ENCODE data around the gene ANXA2. TPM values are rescaled to one million over a fixed set of nuclear protein-coding genes. Genes with fewer than 3 reads are reported as not detected.

ANXA2 gene
- total and polyA plus RNA-seq, 12 donors = 314 to 1,002 (median 478) TPM

DNA sequence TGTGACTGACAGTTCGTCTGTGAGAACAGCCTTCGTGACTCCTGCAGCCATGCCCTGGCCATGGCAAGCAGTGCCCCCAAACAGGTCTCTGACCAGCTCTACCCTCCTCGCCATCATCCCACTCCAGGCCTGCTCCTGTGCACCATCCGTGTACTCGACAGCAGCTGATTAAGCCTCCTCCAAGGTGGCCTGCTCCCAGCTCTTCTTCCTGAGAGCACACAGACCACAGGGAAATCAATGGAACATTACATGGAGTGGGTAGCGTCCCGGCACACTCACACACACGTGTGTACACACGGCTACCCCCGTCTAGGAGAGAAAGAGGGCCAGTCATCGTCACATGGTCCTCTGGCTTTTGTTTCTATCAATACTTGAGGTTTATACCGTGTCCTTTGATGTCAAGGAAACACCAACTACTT is 21.1 kb downstream of the ANXA2 start:
- H3K36me3 ChIP-seq (replicated peaks in 1 of 2) = peaks cover 0 to 50% of the 10 kb centered on the region in 2 donors
- TF ChIP-seq, protein P1, sequence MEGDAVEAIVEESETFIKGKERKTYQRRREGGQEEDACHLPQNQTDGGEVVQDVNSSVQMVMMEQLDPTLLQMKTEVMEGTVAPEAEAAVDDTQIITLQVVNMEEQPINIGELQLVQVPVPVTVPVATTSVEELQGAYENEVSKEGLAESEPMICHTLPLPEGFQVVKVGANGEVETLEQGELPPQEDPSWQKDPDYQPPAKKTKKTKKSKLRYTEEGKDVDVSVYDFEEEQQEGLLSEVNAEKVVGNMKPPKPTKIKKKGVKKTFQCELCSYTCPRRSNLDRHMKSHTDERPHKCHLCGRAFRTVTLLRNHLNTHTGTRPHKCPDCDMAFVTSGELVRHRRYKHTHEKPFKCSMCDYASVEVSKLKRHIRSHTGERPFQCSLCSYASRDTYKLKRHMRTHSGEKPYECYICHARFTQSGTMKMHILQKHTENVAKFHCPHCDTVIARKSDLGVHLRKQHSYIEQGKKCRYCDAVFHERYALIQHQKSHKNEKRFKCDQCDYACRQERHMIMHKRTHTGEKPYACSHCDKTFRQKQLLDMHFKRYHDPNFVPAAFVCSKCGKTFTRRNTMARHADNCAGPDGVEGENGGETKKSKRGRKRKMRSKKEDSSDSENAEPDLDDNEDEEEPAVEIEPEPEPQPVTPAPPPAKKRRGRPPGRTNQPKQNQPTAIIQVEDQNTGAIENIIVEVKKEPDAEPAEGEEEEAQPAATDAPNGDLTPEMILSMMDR (IDR thresholded peaks at IDR 0.05) = no peak
- TF ChIP-seq POLR2A (IDR thresholded peaks at IDR 0.05) = no peak
- H3K9me3 ChIP-seq (replicated peaks in 1 of 3) = no peaks in the 10 kb centered on the region
- H3K27me3 ChIP-seq = no peaks in the 10 kb centered on the region
- H3K4me3 ChIP-seq = no peak overlapping the region
- intact Hi-C loops (cut with DNase I) = no loop called here
- DNase-seq = no peak
- 86 to 93% (median 90%) methylated on average over 8 to 12 of the region's 12 CpGs for WGBS, 4 donors
- peaks cover 30 to 41% of the 10 kb centered on the region in 2 donors for H3K4me1 ChIP-seq (replicated peaks in 1 of 2)
- H3K27ac ChIP-seq = peak overlapping the region in 2 of 5 donors; percentile 15 to 25

DNA sequence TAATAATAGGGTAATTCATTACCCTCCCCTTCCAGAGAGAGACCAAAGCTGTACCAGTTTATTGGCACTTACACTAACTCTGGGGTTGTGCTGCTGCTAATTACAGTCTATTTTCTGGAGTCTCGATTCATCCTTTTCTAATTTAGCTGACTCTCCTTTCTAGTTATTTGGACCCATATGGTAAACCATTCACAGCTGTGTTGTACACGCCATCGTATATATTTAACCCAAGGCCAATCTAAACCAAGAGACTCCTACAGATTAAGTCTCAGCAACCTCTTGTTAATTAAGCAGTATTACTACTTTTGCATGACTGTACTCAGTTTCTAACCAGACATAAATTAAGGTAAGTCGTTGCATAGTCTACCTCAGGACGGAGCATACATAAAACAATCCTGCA is 22.5 kb downstream of the ANXA2 start:
- no peak overlapping the region for H3K4me3 ChIP-seq
- peaks cover 38 to 53% of the 10 kb centered on the region in 2 donors for H3K4me1 ChIP-seq (replicated peaks in 1 of 2)
- 80 to 87% (median 84%) methylated on average over 5 of the region's 5 CpGs for WGBS, 4 donors
- DNase-seq = no peak
- no peaks in the 10 kb centered on the region for H3K27me3 ChIP-seq
- no peaks in the 10 kb centered on the region for H3K9me3 ChIP-seq (replicated peaks in 1 of 3)
- peak overlapping the region in 4 of 5 donors; percentile 45 to 85 (median 83) for H3K27ac ChIP-seq
- intact Hi-C loops (cut with DNase I) = no loop called here
- peaks cover 0 to 39% of the 10 kb centered on the region in 2 donors for H3K36me3 ChIP-seq (replicated peaks in 1 of 2)
- no peak for TF ChIP-seq POLR2A (IDR thresholded peaks at IDR 0.05)
- TF ChIP-seq, protein P1 (IDR thresholded peaks at IDR 0.05) = no peak

DNA sequence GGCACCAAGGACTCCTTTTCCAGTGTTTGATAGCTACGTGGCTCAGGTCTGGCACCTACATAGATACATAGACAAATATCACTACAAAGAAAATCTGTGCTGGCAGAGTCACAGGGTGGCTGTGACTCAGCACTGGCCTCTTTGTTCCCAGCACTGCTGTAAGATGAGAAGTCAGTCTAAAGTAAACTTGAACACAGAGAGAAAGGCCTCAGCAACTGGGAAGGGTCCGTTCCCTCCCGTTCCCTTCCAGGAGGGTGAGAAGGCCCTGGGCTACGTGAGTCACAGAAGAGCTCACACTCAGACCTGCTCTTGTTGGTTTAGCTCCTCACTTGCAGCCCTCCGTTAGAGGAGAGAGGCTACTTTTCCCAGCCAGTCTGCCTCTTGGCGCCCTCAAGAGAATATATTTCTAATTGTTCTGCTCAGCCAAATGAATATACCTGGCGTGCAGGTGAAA is 23.1 kb downstream of the ANXA2 start:
- peak in 1 of 2 donors; percentile 84 for TF ChIP-seq POLR2A (IDR thresholded peaks at IDR 0.05)
- TF ChIP-seq, protein P1 (IDR thresholded peaks at IDR 0.05) = no peak
- H3K27me3 ChIP-seq = no peaks in the 10 kb centered on the region
- WGBS, 4 donors = 38 to 46% (median 41%) methylated on average over 7 of the region's 7 CpGs
- intact Hi-C loops (cut with DNase I) = no loop called here
- H3K9me3 ChIP-seq (replicated peaks in 1 of 3) = no peaks in the 10 kb centered on the region
- H3K36me3 ChIP-seq (replicated peaks in 1 of 2) = peaks cover 0 to 34% of the 10 kb centered on the region in 2 donors
- H3K27ac ChIP-seq = peak overlapping the region; percentile 45 to 85 (median 82)
- peak; percentile 68 to 88 (median 84) for DNase-seq
- H3K4me1 ChIP-seq (replicated peaks in 1 of 2) = peaks cover 38 to 58% of the 10 kb centered on the region in 2 donors
- no peak overlapping the region for H3K4me3 ChIP-seq

DNA sequence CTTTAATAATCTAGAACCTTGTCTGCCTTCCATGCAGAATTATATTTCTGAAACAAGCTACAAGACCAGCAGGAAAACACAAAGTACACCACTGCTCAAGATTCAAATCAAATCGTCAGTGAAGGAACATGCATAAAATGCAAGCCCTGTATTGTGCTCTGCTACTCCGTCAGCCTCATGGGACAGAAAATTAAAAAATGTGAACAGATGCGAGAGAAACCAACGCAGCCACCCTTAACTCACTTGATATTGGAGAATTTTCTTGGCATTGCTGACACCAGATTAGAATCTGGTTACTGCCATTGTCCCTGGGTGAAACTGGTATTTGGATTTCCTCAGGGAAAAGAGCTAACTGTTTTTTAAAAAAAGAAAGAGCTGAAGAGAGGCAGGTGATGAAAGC is 23.6 kb downstream of the ANXA2 start:
- WGBS, 4 donors = 41 to 60% (median 49%) methylated on average over 4 of the region's 4 CpGs
- H3K27ac ChIP-seq = peak overlapping the region; percentile 45 to 85 (median 82)
- intact Hi-C loops (cut with DNase I) = no loop called here
- H3K9me3 ChIP-seq (replicated peaks in 1 of 3) = no peaks in the 10 kb centered on the region
- peaks cover 0 to 34% of the 10 kb centered on the region in 2 donors for H3K36me3 ChIP-seq (replicated peaks in 1 of 2)
- H3K4me1 ChIP-seq (replicated peaks in 1 of 2) = peaks cover 38 to 58% of the 10 kb centered on the region in 2 donors
- TF ChIP-seq POLR2A (IDR thresholded peaks at IDR 0.05) = no peak
- TF ChIP-seq, protein P1 (IDR thresholded peaks at IDR 0.05) = no peak
- DNase-seq = no peak
- no peak overlapping the region for H3K4me3 ChIP-seq
- no peaks in the 10 kb centered on the region for H3K27me3 ChIP-seq
